ENCODE results near the gene CCSER2. TPM values are rescaled to one million over a fixed set of nuclear protein-coding genes. Genes with fewer than 3 reads are reported as not detected.
A peak's percentile ranks its signal among the peaks of the same experiment; 100 is the strongest.
"Not testable (repeated sequence)": the region's sequence is repeated elsewhere in the genome, so short reads cannot be mapped to it uniquely, and the experiment has no call there.

The CCSER2 gene
- total RNA-seq, 1 donor from 2014 or later: 78.8 TPM

- H3K4me3 Mint-ChIP-seq (ENCODE audit: unreplicated experiment): no peak overlapping the region
Measured at GRCh38 chr10:84494849-84495180, 166.4 kb downstream of the CCSER2 start.

GRCh38 chr10:84497978-84498377 is 169.6 kb downstream of the CCSER2 start:
- TF ChIP-seq CTCF (IDR thresholded peaks at IDR 0.05): no peak
- DNase-seq (ENCODE audit: low spot score): no peak
- Mint-ChIP-seq H3K9me3 (ENCODE audit: low read depth) (peaks cover 2% of the 10 kb centered on the region), H3K4me1 (ENCODE audit: low read depth) (peaks cover 34% of the 10 kb centered on the region), H3K27ac (ENCODE audit: unreplicated experiment) (no peak overlapping the region), H3K36me3 (ENCODE audit: low read depth) (peaks cover 2% of the 10 kb centered on the region), H3K27me3 (ENCODE audit: low read depth) (no peaks in the 10 kb centered on the region), H3K4me3 (ENCODE audit: unreplicated experiment) (no peak overlapping the region)

More at GRCh38 chr10:84494849-84495180, 166.4 kb downstream of the CCSER2 start:
- peaks cover 35% of the 10 kb centered on the region for H3K4me1 Mint-ChIP-seq (ENCODE audit: low read depth)
- TF ChIP-seq CTCF (IDR thresholded peaks at IDR 0.05): no peak
- peaks cover 11% of the 10 kb centered on the region for H3K9me3 Mint-ChIP-seq (ENCODE audit: low read depth)
- H3K27me3 Mint-ChIP-seq (ENCODE audit: low read depth): no peaks in the 10 kb centered on the region
- peaks cover 17% of the 10 kb centered on the region for H3K36me3 Mint-ChIP-seq (ENCODE audit: low read depth)
- H3K27ac Mint-ChIP-seq (ENCODE audit: unreplicated experiment): peak overlapping the region; percentile 52
- no peak for DNase-seq (ENCODE audit: low spot score)

- H3K4me1 Mint-ChIP-seq (ENCODE audit: low read depth): peaks cover 25% of the 10 kb centered on the region
- H3K4me3 Mint-ChIP-seq (ENCODE audit: unreplicated experiment); H3K27ac Mint-ChIP-seq (ENCODE audit: unreplicated experiment); H3K36me3 Mint-ChIP-seq (ENCODE audit: low read depth); H3K27me3 Mint-ChIP-seq (ENCODE audit: low read depth); H3K9me3 Mint-ChIP-seq (ENCODE audit: low read depth); DNase-seq (ENCODE audit: low spot score): not testable (repeated sequence)
Measured at GRCh38 chr10:84499039-84499438, 170.7 kb downstream of the CCSER2 start.

GRCh38 chr10:84499846-84500245 is 171.5 kb downstream of the CCSER2 start:
- H3K36me3 Mint-ChIP-seq (ENCODE audit: low read depth): peaks cover 2% of the 10 kb centered on the region
- no peaks in the 10 kb centered on the region for H3K27me3 Mint-ChIP-seq (ENCODE audit: low read depth)
- DNase-seq (ENCODE audit: low spot score): no peak
- H3K4me1 Mint-ChIP-seq (ENCODE audit: low read depth): peaks cover 22% of the 10 kb centered on the region
- no peak overlapping the region for H3K4me3 Mint-ChIP-seq (ENCODE audit: unreplicated experiment)
- H3K27ac Mint-ChIP-seq (ENCODE audit: unreplicated experiment): no peak overlapping the region
- TF ChIP-seq CTCF (IDR thresholded peaks at IDR 0.05): no peak
- peaks cover 2% of the 10 kb centered on the region for H3K9me3 Mint-ChIP-seq (ENCODE audit: low read depth)

- DNase-seq (ENCODE audit: low spot score): no peak
- Mint-ChIP-seq H3K9me3 (ENCODE audit: low read depth) (no peaks in the 10 kb centered on the region), H3K4me3 (ENCODE audit: unreplicated experiment) (no peak overlapping the region), H3K27me3 (ENCODE audit: low read depth) (no peaks in the 10 kb centered on the region), H3K36me3 (ENCODE audit: low read depth) (peaks cover 12% of the 10 kb centered on the region), H3K27ac (ENCODE audit: unreplicated experiment) (peak overlapping the region; percentile 79), H3K4me1 (ENCODE audit: low read depth) (peaks cover 21% of the 10 kb centered on the region)
- TF ChIP-seq CTCF (IDR thresholded peaks at IDR 0.05): no peak
Measured at GRCh38 chr10:84510121-84510520, 181.7 kb downstream of the CCSER2 start.

- TF ChIP-seq CTCF (IDR thresholded peaks at IDR 0.05): no peak
- Mint-ChIP-seq H3K4me1 (ENCODE audit: low read depth) (peaks cover 21% of the 10 kb centered on the region), H3K9me3 (ENCODE audit: low read depth) (no peaks in the 10 kb centered on the region), H3K36me3 (ENCODE audit: low read depth) (peaks cover 17% of the 10 kb centered on the region), H3K4me3 (ENCODE audit: unreplicated experiment) (no peak overlapping the region), H3K27me3 (ENCODE audit: low read depth) (no peaks in the 10 kb centered on the region), H3K27ac (ENCODE audit: unreplicated experiment) (no peak overlapping the region)
- DNase-seq (ENCODE audit: low spot score): no peak
Measured at GRCh38 chr10:84511106-84511505, 182.7 kb downstream of the CCSER2 start.
